Keratinocyte (primary cell): Measurements from ENCODE around the gene EIF6. TPM values are rescaled to one million over a fixed set of nuclear protein-coding genes. Genes with fewer than 3 reads are reported as not detected.

Experiments
- DNase-seq: peaks from one replicate; pipeline ENCODE4 v3.0.0-alpha.2; 2011; ENCODE audit warnings: low read depth, missing footprints, low spot score
- FAIRE-seq: peaks from 2 replicates; lab custom pipeline; 2011; peaks lifted over from hg19 to GRCh38; lab: Jason Lieb, UNC
- H2AFZ ChIP-seq: 2 replicates; pipeline ENCODE4 v1.6.0; 2012; ENCODE audit warnings: low read length, control low read depth, inconsistent platforms; ENCODE audit not compliant: control insufficient read depth
- H3K27ac ChIP-seq: 2 replicates; pipeline ENCODE4 v1.5.1; 2011; ENCODE audit warnings: low read length; ENCODE audit not compliant: control insufficient read depth, insufficient read depth
- H3K27me3 ChIP-seq: 3 replicates; pipeline ENCODE4 v1.6.0; 2011; ENCODE audit warnings: low read length; ENCODE audit not compliant: control insufficient read depth, insufficient read depth; ENCODE audit errors: extremely low read depth
- H3K36me3 ChIP-seq, 2 experiments: 2 replicates in 1 of 2; 3 replicates in 1 of 2; pipeline ENCODE4 v1.5.1; 2011; ENCODE audit warnings: low read length in 2 of 2, mild to moderate bottlenecking in 1 of 2; ENCODE audit not compliant: control insufficient read depth in 2 of 2, insufficient read depth in 2 of 2; ENCODE audit errors: extremely low read depth in 1 of 2
- H3K4me1 ChIP-seq: 3 replicates; pipeline ENCODE4 v1.5.1; 2011; ENCODE audit warnings: low read length; ENCODE audit not compliant: control insufficient read depth, insufficient read depth; ENCODE audit errors: extremely low read depth
- H3K4me2 ChIP-seq: 3 replicates; pipeline ENCODE4 v1.6.0; 2011; ENCODE audit warnings: low read depth, low read length; ENCODE audit not compliant: control insufficient read depth, insufficient read depth; ENCODE audit errors: extremely low read depth
- H3K4me3 ChIP-seq, 3 experiments: fragments of 200-600 bp in 1 of 3; sonication (generic) in 1 of 3; 2 replicates in 2 of 3; 3 replicates in 1 of 3; pipeline ENCODE4 v1.5.1; 2011 to 2016; ENCODE audit warnings: low read length in 3 of 3, mild to moderate bottlenecking in 3 of 3, control low read depth in 2 of 3, inconsistent platforms in 1 of 3, low read depth in 1 of 3, mixed read lengths in 1 of 3, mixed run types in 1 of 3, moderate library complexity in 1 of 3; ENCODE audit not compliant: control insufficient read depth in 2 of 3, insufficient read depth in 2 of 3; ENCODE audit errors: extremely low read depth in 1 of 3
- H3K79me2 ChIP-seq: 2 replicates; pipeline ENCODE4 v1.6.0; 2012; ENCODE audit warnings: low read length; ENCODE audit not compliant: control insufficient read depth, insufficient read depth
- H3K9ac ChIP-seq: 3 replicates; pipeline ENCODE4 v1.6.0; 2011; ENCODE audit warnings: low read length; ENCODE audit not compliant: control insufficient read depth, insufficient read depth; ENCODE audit errors: extremely low read depth
- H3K9me1 ChIP-seq: 3 replicates; pipeline ENCODE4 v1.6.0; 2011; ENCODE audit warnings: low read length; ENCODE audit not compliant: control insufficient read depth, insufficient read depth; ENCODE audit errors: extremely low read depth
- H3K9me3 ChIP-seq: 2 replicates; pipeline ENCODE4 v1.5.1; 2012; ENCODE audit warnings: low read depth, low read length; ENCODE audit not compliant: control insufficient read depth
- H4K20me1 ChIP-seq: 3 replicates; pipeline ENCODE4 v1.6.0; 2011; ENCODE audit warnings: low read length; ENCODE audit not compliant: control insufficient read depth, insufficient read depth; ENCODE audit errors: extremely low read depth
- CTCF ChIP-seq, 3 experiments: IDR thresholded peaks in 1 of 3; conservative IDR thresholded peaks in 1 of 3; optimal IDR thresholded peaks in 1 of 3; 2 replicates in 2 of 3; 3 replicates in 1 of 3; pipeline versions ENCODE3 to v1.5.1; 2011; ENCODE audit warnings: low read length in 3 of 3, mild to moderate bottlenecking in 3 of 3, moderate library complexity in 2 of 3, control low read depth in 1 of 3, inconsistent platforms in 1 of 3; ENCODE audit not compliant: insufficient read depth in 2 of 3; ENCODE audit errors: extremely low read depth in 1 of 3
- EZH2 ChIP-seq: IDR thresholded peaks from one replicate; pipeline ENCODE4 v1.6.1; 2012; ENCODE audit warnings: inconsistent platforms, mild to moderate bottlenecking, low read length, moderate library complexity
- dilution Hi-C: fragments of 300-500 bp; cut with MboI; formaldehyde crosslinking; loops from one replicate; pipeline ENCODE4 v1.7.0; 2020; ENCODE audit warnings: low sequenced_read_pairs; ENCODE audit not compliant: extremely low pct_ligation_motif_present
- polyA plus RNA-seq, 5 experiments: library from polyadenylated mRNA; depleted of rRNA in 3 of 5; stranded (reverse) in 3 of 5; stranded (forward) in 1 of 5; unstranded in 1 of 5; fragments of >200 nt; gene quantifications; 1 replicate in 1 of 5; 2 replicates in 3 of 5; 3 replicates in 1 of 5; pipeline versions ENCODE4 v1.2.1 to v1.2.3, GENCODE V29; 2011 to 2012; ENCODE audit warnings: missing spikeins in 2 of 5, low read depth in 1 of 5, low replicate concordance in 1 of 5

EIF6 gene
- polyA plus RNA-seq, 1 donor (not counting 4 experiments of a cell fraction or from before 2014, with no cell fraction given) = 206 TPM

DNA sequence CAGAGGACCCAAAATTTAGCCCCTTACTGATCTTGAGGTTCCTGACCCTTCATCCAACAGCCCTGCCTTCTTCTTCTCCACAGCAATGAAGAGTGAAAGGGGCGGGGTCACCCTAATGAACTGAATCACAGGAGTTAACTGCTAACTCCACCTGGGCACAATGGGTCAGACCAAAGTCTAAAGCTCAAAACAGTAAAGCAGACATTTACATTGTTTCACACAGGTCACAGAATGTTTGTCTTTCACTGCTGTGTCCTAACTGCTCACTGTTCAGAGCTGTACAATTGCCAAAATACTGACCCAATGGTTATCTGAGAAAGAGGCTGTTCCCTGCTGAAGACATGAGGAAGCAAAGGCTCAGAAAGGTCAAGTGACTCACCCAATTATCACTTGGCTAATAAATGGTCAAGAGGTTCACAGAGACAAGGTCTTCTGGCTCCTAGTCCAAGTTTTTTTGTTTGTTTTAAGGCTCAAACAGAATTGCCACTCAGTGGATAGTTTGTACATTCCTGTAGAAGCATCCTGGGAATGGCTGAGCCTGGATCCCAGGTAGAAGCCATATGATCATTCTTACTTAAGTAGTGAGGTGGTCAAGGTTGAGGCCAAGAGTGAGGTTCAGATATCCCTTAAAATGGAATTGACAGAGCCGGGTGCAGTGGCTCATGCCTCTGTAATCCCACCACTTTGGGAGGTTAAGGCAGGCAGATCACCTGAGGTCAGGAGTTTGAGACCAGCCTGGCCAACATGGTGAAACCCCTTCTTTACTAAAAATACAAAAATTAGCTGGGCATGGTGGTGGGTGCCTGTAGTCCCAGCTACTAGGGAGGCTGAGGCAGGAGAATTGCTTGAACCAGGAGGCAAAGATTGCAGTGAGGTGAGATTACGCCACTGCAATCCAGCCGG is 42.8 kb upstream of the EIF6 start:
- H3K4me3 ChIP-seq = no peak overlapping the region
- no peak overlapping the region for H3K9ac ChIP-seq
- dilution Hi-C loops = no loop called here
- no peak for DNase-seq
- H2AFZ ChIP-seq = no peak overlapping the region
- H3K4me2 ChIP-seq = no peak overlapping the region
- no peak for FAIRE-seq
- H3K27me3 ChIP-seq = no peaks in the 10 kb centered on the region
- no peaks in the 10 kb centered on the region for H3K79me2 ChIP-seq
- H3K27ac ChIP-seq = no peak overlapping the region
- H3K9me1 ChIP-seq = no peaks in the 10 kb centered on the region
- TF ChIP-seq CTCF (optimal IDR thresholded peaks at IDR 0.05 in 1 of 3, IDR thresholded peaks at IDR 0.05 in 1 of 3, conservative IDR thresholded peaks at IDR 0.05 in 1 of 3; ENCODE audit: extremely low read depth in 1 of 3, insufficient read depth in 2 of 3, low read length in 3 of 3) (no peak), EZH2 (no peak)
- H3K36me3 ChIP-seq = peaks cover 0 to 4% of the 10 kb centered on the region in 2 experiments
- H3K9me3 ChIP-seq = no peaks in the 10 kb centered on the region
- no peaks in the 10 kb centered on the region for H4K20me1 ChIP-seq
- H3K4me1 ChIP-seq = peaks cover 17% of the 10 kb centered on the region

DNA sequence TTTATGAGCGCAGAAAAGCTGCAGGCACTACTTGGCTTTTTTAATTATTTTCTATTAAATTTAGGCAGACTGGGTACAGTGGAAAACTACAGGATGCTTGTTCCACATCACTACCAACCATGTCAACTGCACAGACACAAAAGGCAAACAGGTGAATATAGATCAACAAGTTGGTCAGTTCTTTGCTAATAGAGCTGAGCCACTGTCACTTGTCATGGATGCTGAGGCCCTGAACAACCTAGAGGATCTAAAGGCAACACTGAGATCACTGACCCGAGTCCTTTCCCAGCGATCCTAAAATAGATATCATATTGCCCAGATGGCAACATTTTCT is 42.1 kb upstream of the EIF6 start:
- Histone ChIP-seq H2AFZ (no peak overlapping the region), H3K9me3 (no peaks in the 10 kb centered on the region), H3K4me2 (no peak overlapping the region), H3K36me3 (peaks cover 0 to 4% of the 10 kb centered on the region in 2 experiments), H3K4me1 (peaks cover 17% of the 10 kb centered on the region), H3K27ac (no peak overlapping the region), H3K79me2 (no peaks in the 10 kb centered on the region), H3K9me1 (no peaks in the 10 kb centered on the region), H3K4me3 (no peak overlapping the region), H3K9ac (no peak overlapping the region), H4K20me1 (no peaks in the 10 kb centered on the region), H3K27me3 (no peaks in the 10 kb centered on the region)
- TF ChIP-seq EZH2 (no peak), CTCF (optimal IDR thresholded peaks at IDR 0.05 in 1 of 3, IDR thresholded peaks at IDR 0.05 in 1 of 3, conservative IDR thresholded peaks at IDR 0.05 in 1 of 3; ENCODE audit: extremely low read depth in 1 of 3, insufficient read depth in 2 of 3, low read length in 3 of 3) (no peak)
- DNase-seq (no peak), FAIRE-seq (no peak)
- dilution Hi-C loops = no loop called here
